GM10248 (cell line): ENCODE measurements around the gene PEG3.

Experiments
- CTCF ChIA-PET: fragments of 300-600 bp; sonication (Branson Sonifier 250); formaldehyde crosslinking; extraction: SDS; loops from one replicate; lab custom pipeline; 2021; ENCODE audit warnings: antibody characterized with exemption; lab: Yijun Ruan, JAX
- POLR2A ChIA-PET: fragments of 350-650 bp; sonication (Branson Sonifier 250); formaldehyde crosslinking; extraction: SDS; loops from one replicate; lab custom pipeline; 2020; ENCODE audit warnings: antibody characterized with exemption; lab: Yijun Ruan, JAX
- DNase-seq: peaks from one replicate; pipeline ENCODE4 v3.0.0; 2012; ENCODE audit errors: extremely low spot score
- CTCF ChIP-seq: IDR thresholded peaks from 2 replicates; pipeline ENCODE4 v1.5.1; 2012; ENCODE audit warnings: mild to moderate bottlenecking, low read depth; ENCODE audit errors: extremely low read depth, missing control alignments, control extremely low read depth

Gene PEG3

GRCh38 chr19:56837004-56837403, 3.5 kb downstream of the PEG3 start:
- CTCF ChIA-PET: no interaction called here
- DNase-seq: no peak
- POLR2A ChIA-PET: no interaction called here
- TF ChIP-seq CTCF: no peak

GRCh38 chr19:56836059-56836458, 4.5 kb downstream of the PEG3 start:
- POLR2A ChIA-PET: no interaction called here
- no peak for TF ChIP-seq CTCF
- DNase-seq: no peak
- CTCF ChIA-PET: no interaction called here

GRCh38 chr19:56835401-56835800, 5.1 kb downstream of the PEG3 start:
- no peak for TF ChIP-seq CTCF
- DNase-seq: no peak
- ChIA-PET POLR2A (no interaction called here), CTCF (no interaction called here)

GRCh38 chr19:56834564-56835375, 5.8 kb downstream of the PEG3 start:
- CTCF ChIA-PET: no interaction called here
- POLR2A ChIA-PET: no interaction called here
- no peak for DNase-seq
- no peak for TF ChIP-seq CTCF

- TF ChIP-seq CTCF: no peak
- POLR2A ChIA-PET: no interaction called here
- DNase-seq: no peak
Measured at GRCh38 chr19:56832352-56832928, 8.1 kb downstream of the PEG3 start.

GRCh38 chr19:56831255-56831654, 9.3 kb downstream of the PEG3 start:
- no peak for TF ChIP-seq CTCF
- no peak for DNase-seq
- POLR2A ChIA-PET: no interaction called here
- CTCF ChIA-PET: no interaction called here

More at GRCh38 chr19:56832352-56832928, 8.1 kb downstream of the PEG3 start:
- CTCF ChIA-PET: no interaction called here
